ENCODE data around the gene AURKA.
A peak's percentile ranks its signal among the peaks of the same experiment; 100 is the strongest.

AURKA gene

GRCh38 chr20:56373942-56374341 lies 18.1 kb downstream of the AURKA start:
- 100% methylated on average over 1 of the region's 1 CpG for WGBS
- Histone ChIP-seq H3K4me3 (ENCODE audit: low read length) (no peak overlapping the region), H3K27me3 (ENCODE audit: insufficient read depth, low read length) (no peaks in the 10 kb centered on the region), H3K4me1 (ENCODE audit: insufficient read depth, low read length) (no peaks in the 10 kb centered on the region), H3K9ac (ENCODE audit: low read depth, low read length) (no peak overlapping the region), H3K36me3 (ENCODE audit: insufficient read depth, low read length) (peaks cover 96% of the 10 kb centered on the region), H3K9me3 (ENCODE audit: insufficient read depth, low read depth, low read length) (no peaks in the 10 kb centered on the region), H3K27ac (ENCODE audit: low read depth, low read length) (no peak overlapping the region)

GRCh38 chr20:56372850-56373249 lies 19.2 kb downstream of the AURKA start:
- Histone ChIP-seq H3K36me3 (ENCODE audit: insufficient read depth, low read length) (peaks cover 90% of the 10 kb centered on the region), H3K4me1 (ENCODE audit: insufficient read depth, low read length) (no peaks in the 10 kb centered on the region), H3K9ac (ENCODE audit: low read depth, low read length) (no peak overlapping the region), H3K27me3 (ENCODE audit: insufficient read depth, low read length) (no peaks in the 10 kb centered on the region), H3K4me3 (ENCODE audit: low read length) (no peak overlapping the region), H3K9me3 (ENCODE audit: insufficient read depth, low read depth, low read length) (no peaks in the 10 kb centered on the region), H3K27ac (ENCODE audit: low read depth, low read length) (no peak overlapping the region)
- 86% methylated on average over 1 of the region's 1 CpG for WGBS

- H3K36me3 ChIP-seq (ENCODE audit: insufficient read depth, low read length), result peaks cover 85% of the 10 kb centered on the region
- H3K4me3 ChIP-seq (ENCODE audit: low read length), result no peak overlapping the region
- H3K9me3 ChIP-seq (ENCODE audit: insufficient read depth, low read depth, low read length), result no peaks in the 10 kb centered on the region
- no peaks in the 10 kb centered on the region for H3K4me1 ChIP-seq (ENCODE audit: insufficient read depth, low read length)
- H3K27me3 ChIP-seq (ENCODE audit: insufficient read depth, low read length), result no peaks in the 10 kb centered on the region
- no peak overlapping the region for H3K27ac ChIP-seq (ENCODE audit: low read depth, low read length)
- no peak overlapping the region for H3K9ac ChIP-seq (ENCODE audit: low read depth, low read length)
- WGBS, result 97% methylated on average over 11 of the region's 11 CpGs
These were observed 20.0 kb downstream of the AURKA start for GRCh38 chr20:56371977-56372376.

GRCh38 chr20:56369179-56369578 lies 22.8 kb downstream of the AURKA start:
- WGBS, result 82% methylated on average over 1 of the region's 4 CpGs
- H3K27ac ChIP-seq (ENCODE audit: low read depth, low read length), result no peak overlapping the region
- no peak overlapping the region for H3K9ac ChIP-seq (ENCODE audit: low read depth, low read length)
- peaks cover 70% of the 10 kb centered on the region for H3K36me3 ChIP-seq (ENCODE audit: insufficient read depth, low read length)
- no peaks in the 10 kb centered on the region for H3K27me3 ChIP-seq (ENCODE audit: insufficient read depth, low read length)
- H3K4me1 ChIP-seq (ENCODE audit: insufficient read depth, low read length), result no peaks in the 10 kb centered on the region
- H3K9me3 ChIP-seq (ENCODE audit: insufficient read depth, low read depth, low read length), result no peaks in the 10 kb centered on the region
- H3K4me3 ChIP-seq (ENCODE audit: low read length), result no peak overlapping the region

GRCh38 chr20:56368351-56369134 lies 23.5 kb downstream of the AURKA start:
- H3K27me3 ChIP-seq (ENCODE audit: insufficient read depth, low read length), result no peaks in the 10 kb centered on the region
- H3K9ac ChIP-seq (ENCODE audit: low read depth, low read length), result no peak overlapping the region
- no peaks in the 10 kb centered on the region for H3K4me1 ChIP-seq (ENCODE audit: insufficient read depth, low read length)
- H3K9me3 ChIP-seq (ENCODE audit: insufficient read depth, low read depth, low read length), result no peaks in the 10 kb centered on the region
- no peak overlapping the region for H3K4me3 ChIP-seq (ENCODE audit: low read length)
- H3K36me3 ChIP-seq (ENCODE audit: insufficient read depth, low read length), result peaks cover 64% of the 10 kb centered on the region
- H3K27ac ChIP-seq (ENCODE audit: low read depth, low read length), result no peak overlapping the region
- WGBS, result 94% methylated on average over 5 of the region's 6 CpGs

GRCh38 chr20:56363491-56363890 lies 28.5 kb downstream of the AURKA start:
- Histone ChIP-seq H3K27me3 (ENCODE audit: insufficient read depth, low read length) (peaks cover 14% of the 10 kb centered on the region), H3K4me3 (ENCODE audit: low read length) (no peak overlapping the region), H3K27ac (ENCODE audit: low read depth, low read length) (no peak overlapping the region), H3K4me1 (ENCODE audit: insufficient read depth, low read length) (peaks cover 17% of the 10 kb centered on the region), H3K36me3 (ENCODE audit: insufficient read depth, low read length) (peaks cover 15% of the 10 kb centered on the region), H3K9ac (ENCODE audit: low read depth, low read length) (no peak overlapping the region), H3K9me3 (ENCODE audit: insufficient read depth, low read depth, low read length) (no peaks in the 10 kb centered on the region)
- WGBS, result 94% methylated on average over 6 of the region's 6 CpGs

- Histone ChIP-seq H3K27ac (ENCODE audit: low read depth, low read length) (no peak overlapping the region), H3K4me1 (ENCODE audit: insufficient read depth, low read length) (peaks cover 17% of the 10 kb centered on the region), H3K9me3 (ENCODE audit: insufficient read depth, low read depth, low read length) (no peaks in the 10 kb centered on the region), H3K27me3 (ENCODE audit: insufficient read depth, low read length) (peaks cover 14% of the 10 kb centered on the region), H3K9ac (ENCODE audit: low read depth, low read length) (no peak overlapping the region), H3K36me3 (ENCODE audit: insufficient read depth, low read length) (peaks cover 15% of the 10 kb centered on the region), H3K4me3 (ENCODE audit: low read length) (no peak overlapping the region)
- 81% methylated on average over 8 of the region's 8 CpGs for WGBS
These were observed 29.1 kb downstream of the AURKA start for GRCh38 chr20:56362833-56363413.

- 97% methylated on average over 4 of the region's 8 CpGs for WGBS
- Histone ChIP-seq H3K27ac (ENCODE audit: low read depth, low read length) (no peak overlapping the region), H3K4me3 (ENCODE audit: low read length) (no peak overlapping the region), H3K36me3 (ENCODE audit: insufficient read depth, low read length) (peaks cover 11% of the 10 kb centered on the region), H3K27me3 (ENCODE audit: insufficient read depth, low read length) (peaks cover 14% of the 10 kb centered on the region), H3K9me3 (ENCODE audit: insufficient read depth, low read depth, low read length) (no peaks in the 10 kb centered on the region), H3K9ac (ENCODE audit: low read depth, low read length) (no peak overlapping the region), H3K4me1 (ENCODE audit: insufficient read depth, low read length) (peaks cover 17% of the 10 kb centered on the region)
These were observed 30.1 kb downstream of the AURKA start for GRCh38 chr20:56361900-56362299.

GRCh38 chr20:56360908-56361205 lies 31.2 kb downstream of the AURKA start:
- peaks cover 14% of the 10 kb centered on the region for H3K27me3 ChIP-seq (ENCODE audit: insufficient read depth, low read length)
- H3K36me3 ChIP-seq (ENCODE audit: insufficient read depth, low read length), result peaks cover under 1% of the 10 kb centered on the region; the same call in 1 of the 2 replicates
- 0 out of 2 replicates have a peak overlapping the region, but pooled peaks have one; percentile 87 for H3K4me3 ChIP-seq (ENCODE audit: low read length)
- WGBS, result 54% methylated on average over 8 of the region's 8 CpGs
- no peak overlapping the region for H3K9ac ChIP-seq (ENCODE audit: low read depth, low read length)
- H3K4me1 ChIP-seq (ENCODE audit: insufficient read depth, low read length), result peaks cover 17% of the 10 kb centered on the region
- no peaks in the 10 kb centered on the region for H3K9me3 ChIP-seq (ENCODE audit: insufficient read depth, low read depth, low read length)
- H3K27ac ChIP-seq (ENCODE audit: low read depth, low read length), result no peak overlapping the region

- H3K9ac ChIP-seq (ENCODE audit: low read depth, low read length), result peak overlapping the region; percentile 74
- WGBS, result 58% methylated on average over 13 of the region's 14 CpGs
- peaks cover 14% of the 10 kb centered on the region for H3K27me3 ChIP-seq (ENCODE audit: insufficient read depth, low read length)
- H3K9me3 ChIP-seq (ENCODE audit: insufficient read depth, low read depth, low read length), result no peaks in the 10 kb centered on the region
- H3K27ac ChIP-seq (ENCODE audit: low read depth, low read length), result no peak overlapping the region
- peaks cover 17% of the 10 kb centered on the region for H3K4me1 ChIP-seq (ENCODE audit: insufficient read depth, low read length)
- no peaks in the 10 kb centered on the region for H3K36me3 ChIP-seq (ENCODE audit: insufficient read depth, low read length)
- peak overlapping the region; percentile 87 for H3K4me3 ChIP-seq (ENCODE audit: low read length)
These were observed 31.7 kb downstream of the AURKA start for GRCh38 chr20:56360133-56360907.
